ENCODE data around the gene MAP3K15. TPM values are rescaled to one million over a fixed set of nuclear protein-coding genes. Genes with fewer than 3 reads are reported as not detected.
"Not testable (repeated sequence)": the region's sequence is repeated elsewhere in the genome, so short reads cannot be mapped to it uniquely, and the experiment has no call there.

MAP3K15 gene
- total RNA-seq, 1 experiment from 2014 or later = not detected

DNA sequence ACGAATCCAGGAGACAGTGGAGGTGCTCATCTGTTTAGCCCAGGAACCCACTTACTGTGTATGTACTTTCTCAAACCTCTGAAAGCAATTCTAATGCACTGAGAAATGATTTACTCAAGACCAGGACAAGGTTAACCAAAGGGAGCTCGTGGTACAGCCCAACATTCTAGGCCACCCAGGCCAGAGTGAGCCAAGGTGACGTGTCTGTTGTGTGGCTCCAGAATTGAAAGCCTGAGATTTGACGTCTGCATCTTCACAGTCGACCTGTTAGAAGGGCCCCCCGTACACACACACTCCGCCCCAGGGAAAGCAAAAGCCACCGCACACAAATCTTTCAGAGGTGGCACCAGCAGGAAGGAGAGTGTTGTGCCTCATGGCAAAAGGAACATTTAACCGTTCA, 2.3 kb downstream of the MAP3K15 start:
- no peak overlapping the region for H3K27ac ChIP-seq
- H4K20me1 ChIP-seq (ENCODE audit: insufficient read depth) = no peaks in the 10 kb centered on the region
- H3K4me1 ChIP-seq (replicated peaks; ENCODE audit: insufficient read depth) = no peaks in the 10 kb centered on the region
- H2AFZ ChIP-seq = no peak overlapping the region
- no peaks in the 10 kb centered on the region for H3K9me3 ChIP-seq (ENCODE audit: insufficient read depth, low read depth)
- peaks cover 5% of the 10 kb centered on the region; the same call in 1 of the 2 replicates for H3K27me3 ChIP-seq (ENCODE audit: insufficient read depth, low read depth)
- no peak overlapping the region for H3K4me3 ChIP-seq
- no TSS peak for BruUV-seq (replicated peaks)
- H3K36me3 ChIP-seq (ENCODE audit: low read depth) = no peaks in the 10 kb centered on the region
- CTCF ChIA-PET = no interaction called here
- no peaks in the 10 kb centered on the region for H3F3A ChIP-seq (ENCODE audit: insufficient read depth, low read depth)
- no peak for DNase-seq
- no peaks in the 10 kb centered on the region for H3K9me2 ChIP-seq (ENCODE audit: insufficient read depth)
- TF ChIP-seq EZH2 (IDR thresholded peaks at IDR 0.05; ENCODE audit: low read depth) (no peak), CTCF (conservative IDR thresholded peaks at IDR 0.05) (no peak)
- no peaks in the 10 kb centered on the region for H3K79me2 ChIP-seq (ENCODE audit: low read depth)
- intact Hi-C loops (cut with micrococcal nuclease; ENCODE audit: unreplicated experiment) = no loop called here
- H3K4me2 ChIP-seq = no peak overlapping the region
- POLR2A ChIA-PET (ENCODE audit: unreplicated experiment) = no interaction called here

GRCh38 chrX:19512359-19512758, 2.9 kb downstream of the MAP3K15 start:
- intact Hi-C loops (cut with micrococcal nuclease; ENCODE audit: unreplicated experiment) = no loop called here
- H3K4me2 ChIP-seq = no peak overlapping the region
- H3K4me3 ChIP-seq = no peak overlapping the region
- POLR2A ChIA-PET (ENCODE audit: unreplicated experiment) = no interaction called here
- H3K9me3 ChIP-seq (ENCODE audit: insufficient read depth, low read depth) = no peaks in the 10 kb centered on the region
- no peak for DNase-seq
- no peaks in the 10 kb centered on the region for H3F3A ChIP-seq (ENCODE audit: insufficient read depth, low read depth)
- TF ChIP-seq EZH2 (IDR thresholded peaks at IDR 0.05; ENCODE audit: low read depth) = no peak
- no peak for TF ChIP-seq CTCF (conservative IDR thresholded peaks at IDR 0.05)
- no peaks in the 10 kb centered on the region for H3K79me2 ChIP-seq (ENCODE audit: low read depth)
- H3K4me1 ChIP-seq (replicated peaks; ENCODE audit: insufficient read depth) = no peaks in the 10 kb centered on the region
- H3K9me2 ChIP-seq (ENCODE audit: insufficient read depth) = no peaks in the 10 kb centered on the region
- peaks cover 5% of the 10 kb centered on the region; the same call in 1 of the 2 replicates for H3K27me3 ChIP-seq (ENCODE audit: insufficient read depth, low read depth)
- no peak overlapping the region for H3K27ac ChIP-seq
- CTCF ChIA-PET = no interaction called here
- BruUV-seq (replicated peaks) = no TSS peak
- H2AFZ ChIP-seq = no peak overlapping the region
- no peaks in the 10 kb centered on the region for H3K36me3 ChIP-seq (ENCODE audit: low read depth)
- H4K20me1 ChIP-seq (ENCODE audit: insufficient read depth) = no peaks in the 10 kb centered on the region

GRCh38 chrX:19511796-19512195, 3.5 kb downstream of the MAP3K15 start:
- POLR2A ChIA-PET (ENCODE audit: unreplicated experiment); H3K36me3 ChIP-seq (ENCODE audit: low read depth): not testable (repeated sequence)

GRCh38 chrX:19496711-19497110, 18.6 kb downstream of the MAP3K15 start:
- Histone ChIP-seq H3K9me3 (ENCODE audit: insufficient read depth, low read depth) (no peaks in the 10 kb centered on the region), H3K4me3 (no peak overlapping the region), H2AFZ (no peak overlapping the region), H4K20me1 (ENCODE audit: insufficient read depth) (no peaks in the 10 kb centered on the region), H3K4me1 (replicated peaks; ENCODE audit: insufficient read depth) (no peaks in the 10 kb centered on the region), H3K27ac (no peak overlapping the region), H3F3A (ENCODE audit: insufficient read depth, low read depth) (no peaks in the 10 kb centered on the region), H3K27me3 (ENCODE audit: insufficient read depth, low read depth) (peaks cover 13% of the 10 kb centered on the region; the same call in 1 of the 2 replicates), H3K79me2 (ENCODE audit: low read depth) (no peaks in the 10 kb centered on the region), H3K36me3 (ENCODE audit: low read depth) (no peaks in the 10 kb centered on the region), H3K4me2 (no peak overlapping the region), H3K9me2 (ENCODE audit: insufficient read depth) (no peaks in the 10 kb centered on the region)
- intact Hi-C loops (cut with micrococcal nuclease; ENCODE audit: unreplicated experiment) = no loop called here
- ChIA-PET POLR2A (ENCODE audit: unreplicated experiment) (no interaction called here), CTCF (no interaction called here)
- BruUV-seq (replicated peaks) = no TSS peak
- TF ChIP-seq CTCF (conservative IDR thresholded peaks at IDR 0.05) (no peak), EZH2 (IDR thresholded peaks at IDR 0.05; ENCODE audit: low read depth) (no peak)
- no peak for DNase-seq

More at GRCh38 chrX:19511796-19512195, 3.5 kb downstream of the MAP3K15 start:
- H3K4me3 ChIP-seq; CTCF ChIA-PET; H3K27ac ChIP-seq; H3K4me2 ChIP-seq; H4K20me1 ChIP-seq (ENCODE audit: insufficient read depth); H2AFZ ChIP-seq; H3K9me2 ChIP-seq (ENCODE audit: insufficient read depth); DNase-seq; H3K9me3 ChIP-seq (ENCODE audit: insufficient read depth, low read depth); H3K79me2 ChIP-seq (ENCODE audit: low read depth); intact Hi-C loops (cut with micrococcal nuclease; ENCODE audit: unreplicated experiment); BruUV-seq (replicated peaks); H3K27me3 ChIP-seq (ENCODE audit: insufficient read depth, low read depth); H3F3A ChIP-seq (ENCODE audit: insufficient read depth, low read depth); H3K4me1 ChIP-seq (replicated peaks; ENCODE audit: insufficient read depth): not testable (repeated sequence)

Measured in PC-9 (cell line).